Activated naive CD4-positive, alpha-beta T cell treated with anti-CD3 and anti-CD28 coated beads for 36 hours (primary cell): Measurements from ENCODE around the gene PTGES. TPM values are rescaled to one million over a fixed set of nuclear protein-coding genes. Genes with fewer than 3 reads are reported as not detected.
"Not testable (repeated sequence)": the region's sequence is repeated elsewhere in the genome, so short reads cannot be mapped to it uniquely, and the experiment has no call there.

Experiments used
- CTCF ChIA-PET: fragments of 350-600 bp; sonication (Branson Sonifier 250); formaldehyde crosslinking; loops from one replicate; lab custom pipeline; 2021; ENCODE audit warnings: antibody characterized with exemption; lab: Charles Lee
- DNase-seq: peaks from one replicate; pipeline ENCODE4 v3.0.0-alpha.2; 2020
- H3K27ac Mint-ChIP-seq: one replicate; pipeline ENCODE4 v1.8.0; 2021; ENCODE audit warnings: mild to moderate bottlenecking, mixed read lengths
- H3K27me3 Mint-ChIP-seq: one replicate; pipeline ENCODE4 v1.8.0; 2021; ENCODE audit warnings: low read depth, mixed read lengths
- H3K36me3 Mint-ChIP-seq: one replicate; pipeline ENCODE4 v1.8.0; 2021; ENCODE audit warnings: low read depth, mixed read lengths
- H3K4me1 Mint-ChIP-seq: one replicate; pipeline ENCODE4 v1.8.0; 2021; ENCODE audit warnings: low read depth, mixed read lengths
- H3K4me3 Mint-ChIP-seq: one replicate; pipeline ENCODE4 v1.8.0; 2021; ENCODE audit warnings: mild to moderate bottlenecking, moderate library complexity, mixed read lengths
- H3K9me3 Mint-ChIP-seq: one replicate; pipeline ENCODE4 v1.8.0; 2021; ENCODE audit warnings: mixed read lengths
- intact Hi-C: fragments of 100-400 bp; cut with micrococcal nuclease; formaldehyde crosslinking; loops from one replicate; pipeline ENCODE4 v1.15.1; 2023
- total RNA-seq, 2 experiments: library from RNA; stranded (reverse); gene quantifications; one replicate each; pipeline ENCODE4 v1.2.3, GENCODE V29; 2021

Gene PTGES
- under 1 TPM; 0.31 to 0.44 TPM for total RNA-seq

- peak; percentile 71 for DNase-seq
- CTCF ChIA-PET, result interaction anchor here (1.6 kb wide), 1 partner anchor 26 kb away, joined by 6 read pairs; no protein-coding TSS in a partner anchor
- H3K27ac Mint-ChIP-seq, result no peak within 1 kb of the TSS
- H3K4me3 Mint-ChIP-seq, result peak within 1 kb of the TSS; percentile 29
- no peaks in the 10 kb centered on the region for H3K9me3 Mint-ChIP-seq
- peaks cover 20% of the 10 kb centered on the region for H3K4me1 Mint-ChIP-seq
- no peaks in the 10 kb centered on the region for H3K36me3 Mint-ChIP-seq
- H3K27me3 Mint-ChIP-seq, result no peaks in the 10 kb centered on the region
- intact Hi-C loops, result no loop called here
Observed at GRCh38 chr9:129752900-129753729, at the start of gene PTGES. PTGES (minus strand) TSS chr9:129753042; CDS start chr9:129753012, 30 bp downstream.

GRCh38 chr9:129801504-129801903 is 48.7 kb upstream of the PTGES start:
- CTCF ChIA-PET, result interaction anchor here (1.0 kb wide), 1 partner anchor 63 kb away, joined by 3 read pairs; no protein-coding TSS in a partner anchor
- no peak for DNase-seq
- peaks cover 23% of the 10 kb centered on the region for H3K4me1 Mint-ChIP-seq
- H3K27ac Mint-ChIP-seq, result no peak overlapping the region
- H3K9me3 Mint-ChIP-seq, result no peaks in the 10 kb centered on the region
- no peaks in the 10 kb centered on the region for H3K27me3 Mint-ChIP-seq
- H3K36me3 Mint-ChIP-seq, result peaks cover 14% of the 10 kb centered on the region
- peak overlapping the region; percentile 33 for H3K4me3 Mint-ChIP-seq
- intact Hi-C loops, result no loop called here

- Mint-ChIP-seq H3K27ac (no peak overlapping the region), H3K27me3 (no peaks in the 10 kb centered on the region), H3K4me3 (no peak overlapping the region), H3K4me1 (peaks cover 3% of the 10 kb centered on the region), H3K36me3 (peaks cover 2% of the 10 kb centered on the region), H3K9me3 (no peaks in the 10 kb centered on the region)
- intact Hi-C loops, result no loop called here
- CTCF ChIA-PET, result no interaction called here
- DNase-seq, result no peak
Observed at GRCh38 chr9:129798973-129799372, 46.1 kb upstream of the PTGES start.

GRCh38 chr9:129796029-129796428 is 43.2 kb upstream of the PTGES start:
- CTCF ChIA-PET, result interaction anchor here (1.0 kb wide), 1 partner anchor 154 kb away, joined by 4 read pairs; the partner anchor contains the start of gene ASB6
- H3K4me1 Mint-ChIP-seq, result not testable (repeated sequence)

GRCh38 chr9:129794549-129794948 is 41.7 kb upstream of the PTGES start:
- H3K27me3 Mint-ChIP-seq, result no peaks in the 10 kb centered on the region
- no peak for DNase-seq
- intact Hi-C loops, result no loop called here
- no peak overlapping the region for H3K4me3 Mint-ChIP-seq
- H3K4me1 Mint-ChIP-seq, result peaks cover 7% of the 10 kb centered on the region
- CTCF ChIA-PET, result no interaction called here
- no peaks in the 10 kb centered on the region for H3K36me3 Mint-ChIP-seq
- no peaks in the 10 kb centered on the region for H3K9me3 Mint-ChIP-seq
- no peak overlapping the region for H3K27ac Mint-ChIP-seq

More at GRCh38 chr9:129796029-129796428, 43.2 kb upstream of the PTGES start:
- H3K36me3 Mint-ChIP-seq, H3K4me3 Mint-ChIP-seq, DNase-seq, H3K27ac Mint-ChIP-seq, H3K9me3 Mint-ChIP-seq, H3K27me3 Mint-ChIP-seq, intact Hi-C loops: not testable (repeated sequence)

- H3K36me3 Mint-ChIP-seq, result no peaks in the 10 kb centered on the region
Observed at GRCh38 chr9:129786481-129786880, 33.6 kb upstream of the PTGES start.

GRCh38 chr9:129785866-129786265 is 33.0 kb upstream of the PTGES start:
- H3K4me3 Mint-ChIP-seq, result no peak overlapping the region
- no peaks in the 10 kb centered on the region for H3K27me3 Mint-ChIP-seq
- intact Hi-C loops, result no loop called here
- CTCF ChIA-PET, result interaction anchor here (0.5 to 7.9 kb wide), 6 partner anchors 30 to 1366 kb away, joined by 3 to 81 read pairs (median 4); no protein-coding TSS in a partner anchor
- no peak for DNase-seq
- H3K4me1 Mint-ChIP-seq, result peaks cover 12% of the 10 kb centered on the region
- H3K27ac Mint-ChIP-seq, result no peak overlapping the region
- H3K9me3 Mint-ChIP-seq, result no peaks in the 10 kb centered on the region
- H3K36me3 Mint-ChIP-seq, result no peaks in the 10 kb centered on the region

More at GRCh38 chr9:129786481-129786880, 33.6 kb upstream of the PTGES start:
- intact Hi-C loops, result no loop called here
- H3K27ac Mint-ChIP-seq, result no peak overlapping the region
- no peak overlapping the region for H3K4me3 Mint-ChIP-seq
- H3K4me1 Mint-ChIP-seq, result peaks cover 10% of the 10 kb centered on the region
- no peak for DNase-seq
- CTCF ChIA-PET, result interaction anchor here (0.6 to 7.9 kb wide), 3 partner anchors 48 to 1367 kb away, joined by 3 to 81 read pairs (median 70); no protein-coding TSS in a partner anchor
- no peaks in the 10 kb centered on the region for H3K9me3 Mint-ChIP-seq
- H3K27me3 Mint-ChIP-seq, result no peaks in the 10 kb centered on the region

GRCh38 chr9:129784970-129785369 is 32.1 kb upstream of the PTGES start:
- not testable (repeated sequence) for H3K9me3 Mint-ChIP-seq
- CTCF ChIA-PET, result interaction anchor here (0.7 to 7.9 kb wide), 5 partner anchors 28 to 655 kb away, joined by 3 to 81 read pairs (median 9); no protein-coding TSS in a partner anchor

GRCh38 chr9:129783516-129784361 is 30.9 kb upstream of the PTGES start:
- DNase-seq, result peak; percentile 85
- intact Hi-C loops, result loop anchor here (1.0 kb wide), 3 partner anchors 46 to 141 kb away; partner anchors contain the start of gene ASB6
- no peak overlapping the region for H3K4me3 Mint-ChIP-seq
- CTCF ChIA-PET, result interaction anchor here (0.5 to 7.9 kb wide), 20 partner anchors 12 to 653 kb away, joined by 3 to 81 read pairs (median 4); no protein-coding TSS in a partner anchor
- H3K27me3 Mint-ChIP-seq, result no peaks in the 10 kb centered on the region
- H3K36me3 Mint-ChIP-seq, result no peaks in the 10 kb centered on the region
- no peaks in the 10 kb centered on the region for H3K9me3 Mint-ChIP-seq
- H3K4me1 Mint-ChIP-seq, result peaks cover 5% of the 10 kb centered on the region
- no peak overlapping the region for H3K27ac Mint-ChIP-seq

More at GRCh38 chr9:129784970-129785369, 32.1 kb upstream of the PTGES start:
- H3K27me3 Mint-ChIP-seq, H3K36me3 Mint-ChIP-seq, DNase-seq, H3K4me3 Mint-ChIP-seq, H3K27ac Mint-ChIP-seq, H3K4me1 Mint-ChIP-seq, intact Hi-C loops: not testable (repeated sequence)

- H3K27me3 Mint-ChIP-seq, result peaks cover 4% of the 10 kb centered on the region
- no peak for DNase-seq
Observed at GRCh38 chr9:129781981-129782380, 29.1 kb upstream of the PTGES start.

GRCh38 chr9:129781131-129781530 is 28.3 kb upstream of the PTGES start:
- H3K4me1 Mint-ChIP-seq, result peaks cover 17% of the 10 kb centered on the region

More at GRCh38 chr9:129781981-129782380, 29.1 kb upstream of the PTGES start:
- no peaks in the 10 kb centered on the region for H3K36me3 Mint-ChIP-seq
- H3K4me1 Mint-ChIP-seq, result peaks cover 14% of the 10 kb centered on the region
- CTCF ChIA-PET, result interaction anchor here (0.6 to 7.9 kb wide), 8 partner anchors 9 to 608 kb away, joined by 3 to 81 read pairs (median 4); partner anchors contain the start of gene PRRX2
- intact Hi-C loops, result no loop called here
- H3K27ac Mint-ChIP-seq, result no peak overlapping the region
- no peaks in the 10 kb centered on the region for H3K9me3 Mint-ChIP-seq
- H3K4me3 Mint-ChIP-seq, result no peak overlapping the region

More at GRCh38 chr9:129781131-129781530, 28.3 kb upstream of the PTGES start:
- Mint-ChIP-seq H3K27me3 (peaks cover 9% of the 10 kb centered on the region), H3K9me3 (no peaks in the 10 kb centered on the region), H3K36me3 (no peaks in the 10 kb centered on the region), H3K4me3 (no peak overlapping the region), H3K27ac (no peak overlapping the region)
- CTCF ChIA-PET, result interaction anchor here (1.2 to 7.9 kb wide), 4 partner anchors 10 to 607 kb away, joined by 4 to 81 read pairs (median 42); no protein-coding TSS in a partner anchor
- intact Hi-C loops, result no loop called here
- DNase-seq, result no peak
